ENCODE data around the gene SULT2A1.

DNA sequence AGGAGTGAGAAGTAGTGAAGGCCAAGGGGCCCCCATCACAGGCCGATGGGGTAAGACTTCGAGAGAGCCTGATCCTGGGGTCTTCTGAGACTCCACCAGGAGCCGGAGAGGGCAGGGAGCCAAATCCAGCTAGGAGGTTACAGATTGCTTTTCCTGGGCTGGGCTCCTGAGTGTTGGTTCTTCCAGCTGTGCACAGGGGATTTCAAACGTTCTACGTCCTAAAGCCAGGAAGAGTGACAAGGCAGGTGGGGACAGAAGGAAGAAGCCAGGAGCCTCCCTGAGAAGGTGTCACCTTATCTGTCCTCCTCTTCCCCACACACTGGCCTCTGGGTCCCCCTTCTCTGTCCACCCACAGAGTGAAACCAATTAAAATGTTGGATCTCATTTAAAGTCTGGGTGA, 43.2 kb downstream of the SULT2A1 start:
- TF ChIP-seq, protein P1, sequence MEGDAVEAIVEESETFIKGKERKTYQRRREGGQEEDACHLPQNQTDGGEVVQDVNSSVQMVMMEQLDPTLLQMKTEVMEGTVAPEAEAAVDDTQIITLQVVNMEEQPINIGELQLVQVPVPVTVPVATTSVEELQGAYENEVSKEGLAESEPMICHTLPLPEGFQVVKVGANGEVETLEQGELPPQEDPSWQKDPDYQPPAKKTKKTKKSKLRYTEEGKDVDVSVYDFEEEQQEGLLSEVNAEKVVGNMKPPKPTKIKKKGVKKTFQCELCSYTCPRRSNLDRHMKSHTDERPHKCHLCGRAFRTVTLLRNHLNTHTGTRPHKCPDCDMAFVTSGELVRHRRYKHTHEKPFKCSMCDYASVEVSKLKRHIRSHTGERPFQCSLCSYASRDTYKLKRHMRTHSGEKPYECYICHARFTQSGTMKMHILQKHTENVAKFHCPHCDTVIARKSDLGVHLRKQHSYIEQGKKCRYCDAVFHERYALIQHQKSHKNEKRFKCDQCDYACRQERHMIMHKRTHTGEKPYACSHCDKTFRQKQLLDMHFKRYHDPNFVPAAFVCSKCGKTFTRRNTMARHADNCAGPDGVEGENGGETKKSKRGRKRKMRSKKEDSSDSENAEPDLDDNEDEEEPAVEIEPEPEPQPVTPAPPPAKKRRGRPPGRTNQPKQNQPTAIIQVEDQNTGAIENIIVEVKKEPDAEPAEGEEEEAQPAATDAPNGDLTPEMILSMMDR (optimal IDR thresholded peaks at IDR 0.05 in 1 of 3, IDR thresholded peaks at IDR 0.05 in 1 of 3, conservative IDR thresholded peaks at IDR 0.05 in 1 of 3; ENCODE audit: extremely low read depth in 1 of 3, insufficient read depth in 2 of 3, low read length in 3 of 3), result no peak
- no peak for TF ChIP-seq EZH2 (IDR thresholded peaks at IDR 0.05; ENCODE audit: low read length)
